ENCODE data around the gene FMNL2.

- TF ChIP-seq CTCF (IDR thresholded peaks at IDR 0.05) = no peak
- no peak for TF ChIP-seq POLR2A (IDR thresholded peaks at IDR 0.05)
Observed at GRCh38 chr2:152389483-152389882, 54.5 kb downstream of the FMNL2 start.

All from stomach (tissue), 4 donors.